HEK293 (cell line): ENCODE data around the gene PEX14.
"Not testable (repeated sequence)": the region's sequence is repeated elsewhere in the genome, so short reads cannot be mapped to it uniquely, and the experiment has no call there.

Experiments
- CTCF ChIA-PET: fragments of 350-600 bp; formaldehyde crosslinking; extraction: SDS; loops from one replicate; lab custom pipeline; 2021; ENCODE audit warnings: antibody characterized with exemption; lab: Yijun Ruan, JAX
- POLR2A ChIA-PET: fragments of 300-600 bp; formaldehyde crosslinking; extraction: SDS; loops from one replicate; lab custom pipeline; 2020; ENCODE audit warnings: antibody characterized with exemption, inconsistent platforms; lab: Yijun Ruan, JAX
- H3K27ac ChIP-seq: fragments of 200-500 bp; sonication (Bioruptor generic); 2 replicates; pipeline ENCODE4 v1.5.1; 2014; ENCODE audit warnings: low read depth, low read length, control low read depth, inconsistent platforms; ENCODE audit errors: extremely low read depth
- H3K36me3 ChIP-seq, 2 experiments: fragments of 200-500 bp in 1 of 2; sonication (Bioruptor generic) in 1 of 2; 1 replicate in 1 of 2; 2 replicates in 1 of 2; pipeline ENCODE4 v1.5.1; 2014 to 2017; ENCODE audit warnings: inconsistent platforms in 2 of 2, low read length in 2 of 2; ENCODE audit not compliant: control insufficient read depth in 2 of 2, insufficient read depth in 1 of 2
- H3K4me1 ChIP-seq: fragments of 200-500 bp; sonication (Bioruptor generic); 2 replicates; pipeline ENCODE4 v1.5.1; 2014; ENCODE audit warnings: mild to moderate bottlenecking, low read length, inconsistent platforms; ENCODE audit not compliant: control insufficient read depth, insufficient read depth
- H3K4me3 ChIP-seq: 2 replicates; pipeline ENCODE4 v1.5.1; 2011; ENCODE audit warnings: low read depth, mild to moderate bottlenecking, control low read depth, low read length, moderate library complexity
- H3K9me3 ChIP-seq: fragments of 200-500 bp; sonication (Bioruptor generic); 2 replicates; pipeline ENCODE4 v1.5.1; 2014; ENCODE audit warnings: low read depth, low read length, inconsistent platforms; ENCODE audit not compliant: control insufficient read depth, insufficient read depth
- EGR2 ChIP-seq: fragments of 450-650 bp; formaldehyde crosslinking; IDR thresholded peaks from 2 replicates; pipeline ENCODE4 v1.5.1; 2016; ENCODE audit warnings: low read depth, missing biosample characterization, missing genetic modification characterization
- GLI2 ChIP-seq: fragments of 450-650 bp; formaldehyde crosslinking; IDR thresholded peaks from 2 replicates; pipeline ENCODE4; 2017; ENCODE audit warnings: missing biosample characterization, missing genetic modification characterization, low read depth, borderline replicate concordance
- KLF16 ChIP-seq: fragments of 450-650 bp; formaldehyde crosslinking; IDR thresholded peaks from 2 replicates; pipeline ENCODE4 v1.5.1; 2017; ENCODE audit warnings: missing biosample characterization, missing genetic modification characterization
- PATZ1 ChIP-seq: fragments of 450-650 bp; formaldehyde crosslinking; IDR thresholded peaks from 2 replicates; pipeline ENCODE4 v1.5.1; 2016; ENCODE audit warnings: missing biosample characterization, missing genetic modification characterization
- SCRT1 ChIP-seq: fragments of 450-650 bp; formaldehyde crosslinking; IDR thresholded peaks from 2 replicates; pipeline ENCODE4 v1.5.1; 2016; ENCODE audit warnings: missing biosample characterization, missing genetic modification characterization, borderline replicate concordance
- ZFHX2 ChIP-seq: fragments of 450-650 bp; formaldehyde crosslinking; conservative IDR thresholded peaks from 2 replicates; pipeline ENCODE4 v1.5.1; 2016; ENCODE audit warnings: missing biosample characterization, missing genetic modification characterization
- ZFP37 ChIP-seq: fragments of 450-650 bp; formaldehyde crosslinking; IDR thresholded peaks from 2 replicates; pipeline ENCODE4 v1.5.1; 2016; ENCODE audit warnings: missing biosample characterization, missing genetic modification characterization
- ZNF449 ChIP-seq: fragments of 450-650 bp; formaldehyde crosslinking; IDR thresholded peaks from 2 replicates; pipeline ENCODE4 v1.5.1; 2017; ENCODE audit warnings: missing biosample characterization, mild to moderate bottlenecking, missing genetic modification characterization, moderate library complexity
- ZNF473 ChIP-seq: fragments of 450-650 bp; formaldehyde crosslinking; IDR thresholded peaks from 2 replicates; pipeline ENCODE4 v1.5.1; 2017; ENCODE audit warnings: missing biosample characterization, missing genetic modification characterization
- ZNF488 ChIP-seq: fragments of 450-650 bp; formaldehyde crosslinking; IDR thresholded peaks from 2 replicates; pipeline ENCODE4 v1.5.1; 2016; ENCODE audit warnings: missing biosample characterization, missing genetic modification characterization
- ZNF521 ChIP-seq: fragments of 450-650 bp; formaldehyde crosslinking; IDR thresholded peaks from 2 replicates; pipeline ENCODE4 v1.5.1; 2017; ENCODE audit warnings: missing biosample characterization, mild to moderate bottlenecking, missing genetic modification characterization
- ZNF600 ChIP-seq: fragments of 450-650 bp; formaldehyde crosslinking; IDR thresholded peaks from 2 replicates; pipeline ENCODE4 v1.5.1; 2016; ENCODE audit warnings: missing biosample characterization, missing genetic modification characterization
- ZNF623 ChIP-seq: fragments of 450-650 bp; formaldehyde crosslinking; IDR thresholded peaks from 2 replicates; pipeline ENCODE4 v1.5.1; 2016; ENCODE audit warnings: missing biosample characterization, missing genetic modification characterization
- ZNF624 ChIP-seq: fragments of 450-650 bp; formaldehyde crosslinking; IDR thresholded peaks from 2 replicates; pipeline ENCODE4 v1.5.1; 2017; ENCODE audit warnings: missing biosample characterization, missing genetic modification characterization
- ZNF639 ChIP-seq: fragments of 450-650 bp; formaldehyde crosslinking; IDR thresholded peaks from 2 replicates; pipeline ENCODE4 v1.5.1; 2016; ENCODE audit warnings: missing biosample characterization, missing genetic modification characterization
- ZNF654 ChIP-seq: fragments of 450-650 bp; formaldehyde crosslinking; IDR thresholded peaks from 2 replicates; pipeline ENCODE4 v1.5.1; 2016; ENCODE audit warnings: low read depth, missing biosample characterization, missing genetic modification characterization
- ZNF658 ChIP-seq: fragments of 450-650 bp; formaldehyde crosslinking; IDR thresholded peaks from 2 replicates; pipeline ENCODE4; 2016; ENCODE audit warnings: missing biosample characterization, missing genetic modification characterization
- ZNF664 ChIP-seq: fragments of 450-650 bp; formaldehyde crosslinking; IDR thresholded peaks from 2 replicates; pipeline ENCODE4 v1.5.1; 2016; ENCODE audit warnings: missing biosample characterization, missing genetic modification characterization
- ZNF776 ChIP-seq: fragments of 450-650 bp; formaldehyde crosslinking; IDR thresholded peaks from 2 replicates; pipeline ENCODE4 v1.5.0; 2017; ENCODE audit warnings: missing biosample characterization, missing genetic modification characterization, borderline replicate concordance
- ZNF777 ChIP-seq: fragments of 450-650 bp; formaldehyde crosslinking; IDR thresholded peaks from 2 replicates; pipeline ENCODE4 v1.5.1; 2017; ENCODE audit warnings: missing biosample characterization, missing genetic modification characterization, borderline replicate concordance
- ZSCAN23 ChIP-seq: fragments of 450-650 bp; formaldehyde crosslinking; IDR thresholded peaks from 2 replicates; pipeline ENCODE4 v1.5.1; 2016; ENCODE audit warnings: missing biosample characterization, missing genetic modification characterization
- TF ChIP-seq, protein P1 (sequence below): fragments of 450-650 bp; formaldehyde crosslinking; IDR thresholded peaks from 2 replicates; pipeline ENCODE4 v1.5.1; 2016; ENCODE audit warnings: missing biosample characterization, missing genetic modification characterization

The PEX14 gene

DNA sequence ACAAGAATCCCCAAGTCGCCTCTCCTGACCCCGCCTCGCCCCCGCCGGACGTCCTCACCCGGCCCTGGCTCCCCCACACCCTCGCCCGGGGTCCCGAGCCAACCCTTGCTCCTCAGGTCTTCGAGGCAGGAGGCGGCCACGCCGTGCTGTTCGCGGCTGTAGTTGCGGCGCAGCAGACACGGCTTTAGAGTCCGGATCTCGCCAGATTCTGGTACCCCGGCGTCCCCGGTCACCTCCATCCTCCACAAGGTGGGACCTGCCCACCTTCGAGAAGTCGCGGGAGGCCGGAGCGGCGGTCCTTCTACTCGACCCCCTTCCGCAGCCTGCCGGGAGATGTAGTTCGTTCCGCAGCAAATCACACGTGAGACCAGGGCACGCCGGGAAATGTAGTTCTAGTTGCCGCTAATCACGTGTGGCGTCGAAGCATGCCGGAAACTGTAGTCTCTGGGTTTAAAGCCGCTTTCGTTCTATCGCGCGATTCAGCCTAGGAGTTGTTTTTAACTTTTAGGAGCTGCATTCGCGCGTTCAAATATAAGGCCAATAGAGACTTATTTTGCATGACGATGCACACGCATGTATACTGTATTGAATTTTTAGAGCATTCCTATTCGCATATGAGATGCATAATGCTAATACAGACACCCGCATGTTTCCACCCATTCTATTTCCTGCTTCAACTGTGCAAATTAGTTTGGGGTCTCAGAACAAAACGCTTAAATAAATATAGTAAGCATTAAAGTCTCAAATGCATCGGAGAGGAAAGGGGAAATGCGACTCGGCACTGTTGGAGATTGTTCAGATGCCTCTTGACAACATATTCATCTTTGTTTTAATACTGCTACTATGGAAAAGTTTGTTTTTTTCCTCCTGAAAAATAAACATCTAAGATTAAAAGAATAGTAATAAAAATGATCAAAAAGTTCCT is 2.3 kb upstream of the PEX14 start, which contains the start of gene DFFA (continued):
- TF ChIP-seq ZNF776 (no peak), ZFP37 (0 out of 2 replicates have a peak, but pooled peaks have one; percentile 36), ZNF521 (tag by site-specific recombination) (no peak), ZNF654 (tag by site-specific recombination) (no peak), ZNF624 (tag by site-specific recombination) (no peak), ZNF623 (tag by site-specific recombination) (no peak), GLI2 (tag by site-specific recombination) (no peak), ZNF639 (tag by site-specific recombination) (peak; percentile 38; the same call in 1 of the 2 replicates), SCRT1 (no peak), ZNF600 (tag by site-specific recombination) (peak; percentile 76), ZNF658 (tag by site-specific recombination) (no peak), ZNF777 (tag by site-specific recombination) (no peak), KLF16 (tag by site-specific recombination) (peak; percentile 74; the same call in 1 of the 2 replicates), ZNF473 (no peak), ZNF449 (tag by site-specific recombination) (no peak), ZNF664 (no peak), ZSCAN23 (tag by site-specific recombination) (no peak), PATZ1 (tag by site-specific recombination) (peak; percentile 86)

DNA sequence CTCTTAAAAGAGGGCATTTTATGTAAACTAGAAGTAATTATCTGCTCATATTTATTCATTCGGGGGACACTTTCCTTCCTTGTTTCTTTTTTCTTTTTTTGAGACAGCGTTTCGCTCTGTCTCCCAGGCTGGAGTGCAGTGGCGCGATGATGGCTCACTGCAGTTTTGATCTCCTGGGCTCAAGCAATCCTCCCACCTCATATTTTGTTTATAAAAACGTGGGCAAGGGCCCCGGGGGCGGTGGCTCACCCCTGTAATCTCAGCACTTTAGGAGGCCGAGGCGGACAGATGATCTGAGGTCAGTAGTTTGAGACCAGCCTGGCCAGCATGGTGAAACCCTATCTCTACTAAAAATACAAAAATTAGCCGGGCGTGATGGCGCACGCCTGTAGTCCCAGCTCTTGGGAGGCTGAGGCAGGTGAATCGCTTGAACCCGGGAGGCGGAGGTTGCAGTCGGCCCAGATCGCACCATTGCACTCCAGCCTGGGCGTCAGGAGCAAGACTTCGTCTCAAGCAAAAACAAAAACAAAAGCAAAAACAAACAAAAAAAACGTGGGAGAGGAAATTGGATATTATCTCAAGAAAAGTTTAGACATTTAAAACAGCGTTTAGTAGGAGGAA is 1.5 kb upstream of the PEX14 start:
- ChIA-PET POLR2A (no interaction called here), CTCF (no interaction called here)
- no peak overlapping the region for H3K27ac ChIP-seq
- H3K4me3 ChIP-seq: no peak overlapping the region
- H3K4me1 ChIP-seq: no peaks in the 10 kb centered on the region
- no peak for TF ChIP-seq ZNF488 (tag by site-specific recombination)
- peak; percentile 74 for TF ChIP-seq EGR2 (tag by site-specific recombination)
- TF ChIP-seq ZFHX2 (tag by site-specific recombination): peak; percentile 75
- TF ChIP-seq, protein P1, sequence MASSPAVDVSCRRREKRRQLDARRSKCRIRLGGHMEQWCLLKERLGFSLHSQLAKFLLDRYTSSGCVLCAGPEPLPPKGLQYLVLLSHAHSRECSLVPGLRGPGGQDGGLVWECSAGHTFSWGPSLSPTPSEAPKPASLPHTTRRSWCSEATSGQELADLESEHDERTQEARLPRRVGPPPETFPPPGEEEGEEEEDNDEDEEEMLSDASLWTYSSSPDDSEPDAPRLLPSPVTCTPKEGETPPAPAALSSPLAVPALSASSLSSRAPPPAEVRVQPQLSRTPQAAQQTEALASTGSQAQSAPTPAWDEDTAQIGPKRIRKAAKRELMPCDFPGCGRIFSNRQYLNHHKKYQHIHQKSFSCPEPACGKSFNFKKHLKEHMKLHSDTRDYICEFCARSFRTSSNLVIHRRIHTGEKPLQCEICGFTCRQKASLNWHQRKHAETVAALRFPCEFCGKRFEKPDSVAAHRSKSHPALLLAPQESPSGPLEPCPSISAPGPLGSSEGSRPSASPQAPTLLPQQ (tag by site-specific recombination): no peak
- H3K36me3 ChIP-seq: peaks cover 7 to 22% of the 10 kb centered on the region in 2 experiments; a peak in 2 of 3 replicates
- no peaks in the 10 kb centered on the region for H3K9me3 ChIP-seq

GRCh38 chr1:10474309-10474612 is 489 bp upstream of the PEX14 start:
- H3K4me3 ChIP-seq, POLR2A ChIA-PET, H3K27ac ChIP-seq, H3K9me3 ChIP-seq, H3K4me1 ChIP-seq: not testable (repeated sequence)
- CTCF ChIA-PET: interaction anchor here (1.0 kb wide), 1 partner anchor 44 kb away, joined by 3 read pairs; no protein-coding TSS in a partner anchor
- H3K36me3 ChIP-seq: peaks cover 3 to 15% of the 10 kb centered on the region in 2 experiments; a peak in 2 of 3 replicates
